Head of caudate nucleus (tissue), 42 donors: ENCODE data around the gene PALM3.

Experiments
- DNase-seq, 42 donors: peaks; one replicate each; pipeline versions ENCODE4 v3.0.0 to v3.0.0-alpha.2; 2020 to 2021; ENCODE audit warnings: mixed read lengths in 7 of 42
- intact Hi-C: fragments of 100-400 bp; cut with DNase I; formaldehyde crosslinking; loops from one replicate; pipeline ENCODE4 v1.15.0; 2022

PALM3 gene, protein sequence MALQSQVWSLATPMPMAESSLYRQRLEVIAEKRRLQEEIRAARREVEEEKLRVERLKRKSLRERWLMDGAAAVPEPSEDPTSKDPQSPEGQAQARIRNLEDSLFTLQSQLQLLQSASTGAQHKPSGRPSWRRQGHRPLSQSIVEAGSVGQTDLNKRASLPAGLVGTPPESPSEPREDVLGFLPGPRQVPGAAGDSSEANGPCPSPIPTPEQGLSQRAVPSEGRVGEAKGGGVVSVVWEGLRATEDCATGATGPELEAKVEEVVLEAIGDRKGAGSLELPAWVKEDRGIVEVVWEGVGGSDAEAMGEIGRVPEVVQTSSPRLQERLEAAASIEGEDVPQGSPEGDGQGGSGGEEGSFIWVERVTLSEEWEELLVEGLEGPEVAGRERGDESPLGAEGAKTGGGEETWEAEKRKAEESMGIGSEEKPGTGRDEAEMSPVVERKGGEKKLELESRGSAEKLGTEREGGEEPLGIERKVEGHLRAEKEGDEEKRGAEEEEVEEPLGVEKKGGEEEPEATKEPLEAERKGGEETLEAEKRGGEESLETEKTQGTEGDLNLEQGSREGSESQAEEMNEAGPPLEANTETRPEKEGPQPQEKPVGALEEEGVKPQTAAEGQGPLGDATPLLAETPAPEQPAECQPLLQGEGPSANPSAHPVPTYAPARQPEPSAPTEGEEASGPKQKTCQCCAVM

DNA sequence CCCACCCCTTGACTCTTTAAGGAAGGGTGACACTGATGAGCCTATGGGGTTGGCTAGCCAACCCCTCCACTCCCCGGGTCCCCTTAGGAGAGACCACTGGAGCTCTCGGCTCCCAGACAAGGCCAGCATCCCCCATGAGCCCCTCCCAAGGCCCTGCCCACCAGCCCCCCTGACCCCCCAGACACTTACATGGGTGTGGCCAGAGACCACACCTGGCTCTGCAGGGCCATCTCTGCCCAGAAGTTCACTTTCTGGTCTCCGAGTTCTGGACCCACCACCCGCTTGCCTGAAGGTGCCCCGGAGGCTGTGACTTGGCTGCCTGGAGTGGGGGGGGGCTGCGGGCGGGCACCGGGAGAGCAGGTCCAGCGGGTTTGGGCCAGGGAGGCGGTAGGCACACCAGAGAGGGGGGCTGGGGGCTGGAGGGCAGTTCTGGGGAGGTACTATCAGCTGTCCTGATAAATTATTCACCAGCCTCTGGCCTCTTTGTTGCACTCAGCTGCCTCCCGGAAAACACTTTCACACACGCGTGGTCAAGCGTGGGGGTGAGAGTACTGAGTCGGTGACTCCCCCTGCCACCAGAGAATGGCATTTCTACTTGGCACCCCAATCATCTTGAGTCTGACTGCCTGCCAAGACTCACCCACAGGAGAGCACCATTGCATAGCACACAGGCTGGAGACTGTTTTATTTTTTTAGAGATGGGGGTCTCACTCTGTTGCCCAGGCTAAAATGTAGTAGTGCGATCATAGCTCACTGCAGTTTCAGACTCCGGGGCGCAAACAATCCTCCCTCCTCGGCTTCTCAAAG is at the start of gene PALM3:
TSS of gene PALM3 (minus strand) at position 326 of the 807 bp plus-strand sequence. CDS start at position 230, 96 bp downstream.
- no peak for DNase-seq
- intact Hi-C loops: no loop called here

DNA sequence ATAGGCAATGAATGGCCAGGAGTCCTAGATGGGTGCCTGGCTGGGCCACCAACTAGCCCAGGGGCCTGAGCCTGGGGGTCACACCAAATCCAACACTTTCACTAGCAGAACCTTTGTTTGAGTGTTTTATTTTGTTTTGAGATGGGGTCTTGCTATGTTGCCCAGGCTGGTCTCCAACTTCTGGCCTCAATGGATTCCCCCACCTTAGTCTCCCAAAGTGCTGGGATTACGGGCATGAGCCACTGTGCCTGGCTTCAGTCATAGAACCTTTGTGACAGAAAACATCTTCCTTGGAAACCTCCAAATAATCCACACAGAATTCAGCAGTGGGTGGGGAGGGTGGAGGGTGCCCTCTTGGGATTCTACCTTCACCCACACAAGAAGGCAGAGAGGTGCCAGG is 49.6 kb upstream of the PALM3 start:
- peak in 3 of 42 donors; percentile 44 to 63 (median 45) for DNase-seq
- intact Hi-C loops: no loop called here

DNA sequence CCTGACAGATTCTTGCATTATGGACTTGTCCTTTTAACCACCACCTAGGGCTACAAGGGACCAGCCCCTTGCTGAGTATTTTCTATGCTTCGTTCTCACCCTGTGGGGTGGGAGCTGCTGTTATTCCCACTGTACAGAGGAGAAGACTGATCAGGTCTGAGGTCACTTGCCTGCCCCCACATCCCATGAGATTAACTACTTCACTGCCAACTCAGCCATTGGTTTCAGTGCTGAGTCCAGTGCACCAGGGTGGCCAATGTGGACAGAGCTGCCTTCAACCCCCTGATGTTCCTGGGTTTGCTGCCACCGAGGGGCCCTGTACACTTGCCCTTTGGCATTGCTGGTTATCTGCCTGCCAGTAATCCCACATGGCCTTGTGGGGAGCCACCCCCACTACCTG is 48.8 kb upstream of the PALM3 start:
- intact Hi-C loops: no loop called here
- no peak for DNase-seq

DNA sequence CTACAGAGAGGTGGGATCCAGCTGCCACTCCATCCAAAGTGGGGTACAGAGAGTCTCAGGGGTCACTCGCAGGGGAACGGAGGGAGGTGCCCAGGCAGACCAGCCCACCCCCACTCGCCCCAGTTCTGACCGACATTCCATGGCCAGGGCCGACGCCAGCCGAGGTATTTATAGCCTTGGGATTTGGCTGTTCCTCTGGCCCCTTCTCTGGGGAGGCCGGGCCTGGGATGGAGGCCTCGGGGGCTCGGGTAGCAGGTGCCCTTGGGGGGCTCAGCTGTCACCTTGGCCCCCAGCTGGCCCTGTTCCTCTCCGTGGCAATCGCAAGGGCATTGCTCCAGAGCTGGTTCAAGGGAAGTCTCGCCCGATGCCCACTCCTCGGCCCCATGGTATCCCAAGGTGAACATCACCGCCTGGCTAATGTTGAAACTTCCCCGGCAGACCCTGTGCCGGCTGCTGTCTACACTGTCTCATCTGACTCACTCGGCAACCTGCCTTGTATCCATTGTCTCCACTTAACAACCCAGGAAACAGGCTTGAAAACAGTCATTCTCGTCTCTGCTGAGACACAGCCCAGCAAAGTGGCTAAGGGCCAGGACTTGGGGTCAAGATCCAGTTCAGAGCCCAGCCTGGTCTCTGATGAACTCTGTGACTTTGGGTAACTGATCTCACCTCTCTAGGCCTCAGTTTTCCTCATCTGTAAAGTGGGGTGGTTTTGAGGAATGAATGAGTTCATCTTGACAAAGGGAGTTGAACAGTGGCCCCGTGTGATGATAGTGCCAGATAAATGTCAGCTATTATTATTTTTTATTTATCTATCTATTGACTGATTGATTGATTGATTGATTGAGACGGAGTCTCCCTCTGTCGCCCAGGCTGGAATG is 45.9 kb upstream of the PALM3 start:
- intact Hi-C loops: no loop called here
- peak in 4 of 42 donors; percentile 13 to 63 (median 34) for DNase-seq

DNA sequence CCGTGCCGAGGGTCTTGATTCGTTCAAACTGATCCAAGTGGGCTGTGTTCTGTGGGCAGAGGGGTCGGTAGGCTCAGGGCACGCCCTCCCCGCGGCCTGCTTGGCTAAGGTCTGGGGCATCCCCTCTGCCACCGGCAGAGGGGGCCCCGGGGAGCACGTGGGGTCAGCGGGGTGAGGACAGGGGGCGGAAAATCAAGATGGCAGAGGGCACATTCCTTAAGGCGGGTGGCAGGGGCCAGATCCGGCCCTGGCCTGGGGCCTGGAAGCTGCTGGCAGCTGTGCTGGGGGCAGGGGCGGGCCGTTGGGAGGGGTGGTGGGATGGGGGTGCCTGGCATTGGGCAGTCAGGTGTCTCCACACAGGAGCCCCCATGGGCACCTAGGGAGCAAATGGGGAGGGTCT is 45.0 kb upstream of the PALM3 start:
- intact Hi-C loops: no loop called here

DNA sequence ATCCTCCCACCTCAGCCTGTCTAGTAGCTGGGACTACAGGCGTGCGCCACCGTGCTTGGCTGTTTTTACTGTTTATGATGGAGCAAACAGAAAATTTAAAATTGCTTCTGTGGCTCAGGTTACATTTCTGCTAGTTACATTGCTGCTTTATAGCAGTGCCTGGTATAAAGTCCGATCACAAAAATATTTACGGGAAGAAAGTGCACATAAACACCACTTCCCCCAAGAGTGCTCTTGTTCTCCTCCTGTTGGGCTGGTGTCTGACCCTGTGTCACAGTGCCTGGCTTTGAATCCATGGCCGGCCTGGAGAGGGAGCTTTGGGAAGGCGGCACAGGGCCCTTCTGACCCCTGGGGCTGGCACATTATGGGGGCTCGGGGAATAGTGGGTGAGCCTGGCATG is 43.8 kb upstream of the PALM3 start:
- intact Hi-C loops: no loop called here

More for the DNA sequence above, 45.0 kb upstream of the PALM3 start:
- no peak for DNase-seq

DNA sequence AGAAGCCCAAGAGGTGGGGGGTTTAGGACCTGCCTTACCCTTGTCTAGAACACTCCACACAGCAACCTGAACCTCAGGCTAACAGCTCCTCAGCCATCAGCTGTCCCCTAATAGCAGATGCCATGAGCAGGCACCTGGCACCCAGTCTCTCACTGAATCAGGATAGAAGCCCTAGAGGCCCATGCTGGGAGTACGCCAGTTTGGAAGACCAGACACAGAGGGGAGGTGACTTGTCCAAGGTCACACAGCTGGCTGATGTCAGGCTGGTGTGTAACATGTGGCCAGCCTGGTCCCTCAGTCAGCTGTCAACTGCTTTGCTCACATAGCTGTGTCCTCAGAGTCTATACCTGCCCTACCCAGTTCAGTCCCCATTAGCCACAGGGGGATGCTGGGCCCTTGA is 41.4 kb upstream of the PALM3 start:
- intact Hi-C loops: no loop called here
- no peak for DNase-seq

More for the DNA sequence above, 43.8 kb upstream of the PALM3 start:
- no peak for DNase-seq

DNA sequence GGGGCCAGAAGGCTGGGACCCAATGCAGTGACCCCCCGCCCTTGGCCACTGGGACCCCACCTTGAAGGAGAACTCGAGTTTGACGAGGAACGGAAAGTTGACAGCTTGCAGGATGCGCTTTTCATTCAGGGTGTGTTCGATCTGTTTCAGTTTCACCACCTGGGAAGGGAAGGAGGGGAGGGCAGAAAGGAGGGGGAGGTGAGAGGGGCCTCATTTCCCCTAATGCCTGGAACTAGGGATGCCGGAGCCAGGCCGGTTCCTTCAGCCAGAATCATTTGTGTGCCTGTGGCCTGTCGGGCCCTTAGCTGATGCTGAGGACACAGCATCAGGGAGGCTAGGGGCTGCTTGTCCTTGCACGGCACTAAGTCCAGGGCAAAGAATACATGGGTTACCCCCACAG is 40.9 kb upstream of the PALM3 start:
- no peak for DNase-seq
- intact Hi-C loops: no loop called here

DNA sequence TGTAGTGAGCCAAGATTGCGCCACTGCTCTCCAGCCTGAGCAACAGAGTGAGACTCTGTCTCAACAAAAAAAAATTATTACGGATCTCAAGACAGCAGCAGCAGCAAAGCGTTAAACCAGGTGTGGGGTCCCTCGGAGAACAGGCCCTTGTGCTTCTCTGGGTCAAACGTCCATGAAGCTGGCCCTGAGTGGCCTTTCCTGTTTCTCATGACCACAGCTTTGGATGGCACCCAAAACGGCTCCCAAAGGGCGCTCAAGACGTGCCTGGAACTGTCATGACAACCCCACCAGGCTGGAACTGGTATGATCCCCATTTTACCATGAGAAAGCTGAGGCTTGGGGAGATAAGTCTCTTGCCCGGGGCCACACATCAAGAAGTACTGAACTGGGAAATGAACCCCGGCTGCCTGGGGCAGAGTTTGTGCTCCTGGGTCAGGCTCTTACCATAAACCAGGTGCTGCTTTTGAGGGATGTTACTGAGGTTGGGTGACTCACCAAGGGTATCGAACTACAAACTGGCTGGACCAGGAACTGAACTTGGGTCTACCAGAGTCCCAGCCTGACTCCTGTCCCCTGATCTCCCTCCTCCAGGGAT is 40.3 kb upstream of the PALM3 start:
- intact Hi-C loops: no loop called here

DNA sequence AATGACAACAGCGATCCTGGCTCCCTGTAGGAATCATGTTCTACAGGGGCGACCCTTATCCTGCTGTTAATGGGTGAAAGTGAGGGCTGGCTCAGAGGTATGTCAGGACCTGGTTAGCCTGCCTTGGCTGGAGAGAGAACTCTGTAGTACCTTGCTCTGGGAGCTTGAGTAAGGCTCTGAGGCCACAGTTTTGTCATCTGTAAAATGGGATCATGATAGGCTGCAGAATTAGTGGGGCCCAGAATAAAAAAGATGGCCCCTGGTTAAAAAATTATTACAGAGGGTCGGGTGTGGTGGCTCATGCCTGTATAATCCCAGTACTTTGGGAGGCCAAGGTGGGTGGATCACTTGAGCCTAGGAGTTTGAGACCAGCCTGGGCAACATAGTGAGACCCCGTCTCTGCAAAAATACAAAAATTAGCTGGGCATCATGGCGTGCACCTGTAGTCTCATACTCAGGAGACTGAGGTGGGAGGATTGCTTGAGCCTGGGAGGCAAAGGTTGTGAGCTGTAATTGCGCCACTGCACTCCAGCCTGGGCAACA is 39.2 kb upstream of the PALM3 start:
- intact Hi-C loops: no loop called here
- DNase-seq: no peak

More for the DNA sequence above, 40.3 kb upstream of the PALM3 start:
- DNase-seq: no peak

DNA sequence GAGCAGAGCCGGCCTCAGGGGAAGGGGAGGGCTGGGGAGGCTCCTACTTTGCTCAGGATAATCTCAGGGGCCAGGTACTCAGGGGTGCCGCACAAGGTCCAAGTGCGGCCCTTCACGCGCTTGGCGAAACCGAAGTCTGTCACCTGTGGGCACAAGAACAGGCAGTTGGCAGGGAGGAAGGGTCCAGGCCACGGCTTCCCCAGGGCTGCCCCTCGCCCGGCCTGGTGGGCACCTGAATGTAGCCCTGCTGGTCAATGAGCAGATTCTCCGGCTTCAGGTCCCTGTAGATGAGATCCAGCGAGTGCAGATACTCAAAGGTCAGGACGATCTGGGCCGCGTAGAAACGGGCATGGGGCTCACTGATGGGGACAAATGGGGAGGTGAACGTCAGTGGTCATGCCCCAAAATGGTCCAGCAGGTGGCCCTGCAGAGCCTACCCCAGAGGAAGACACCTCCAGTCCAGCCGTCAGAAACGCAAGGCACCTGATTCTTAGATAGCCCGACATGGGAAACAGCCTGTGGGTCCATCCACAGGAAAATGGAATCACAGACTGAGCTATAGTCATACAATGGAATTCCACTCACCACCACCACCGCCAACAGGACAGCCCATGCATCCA is 35.8 kb upstream of the PALM3 start:
- no peak for DNase-seq
- intact Hi-C loops: no loop called here

DNA sequence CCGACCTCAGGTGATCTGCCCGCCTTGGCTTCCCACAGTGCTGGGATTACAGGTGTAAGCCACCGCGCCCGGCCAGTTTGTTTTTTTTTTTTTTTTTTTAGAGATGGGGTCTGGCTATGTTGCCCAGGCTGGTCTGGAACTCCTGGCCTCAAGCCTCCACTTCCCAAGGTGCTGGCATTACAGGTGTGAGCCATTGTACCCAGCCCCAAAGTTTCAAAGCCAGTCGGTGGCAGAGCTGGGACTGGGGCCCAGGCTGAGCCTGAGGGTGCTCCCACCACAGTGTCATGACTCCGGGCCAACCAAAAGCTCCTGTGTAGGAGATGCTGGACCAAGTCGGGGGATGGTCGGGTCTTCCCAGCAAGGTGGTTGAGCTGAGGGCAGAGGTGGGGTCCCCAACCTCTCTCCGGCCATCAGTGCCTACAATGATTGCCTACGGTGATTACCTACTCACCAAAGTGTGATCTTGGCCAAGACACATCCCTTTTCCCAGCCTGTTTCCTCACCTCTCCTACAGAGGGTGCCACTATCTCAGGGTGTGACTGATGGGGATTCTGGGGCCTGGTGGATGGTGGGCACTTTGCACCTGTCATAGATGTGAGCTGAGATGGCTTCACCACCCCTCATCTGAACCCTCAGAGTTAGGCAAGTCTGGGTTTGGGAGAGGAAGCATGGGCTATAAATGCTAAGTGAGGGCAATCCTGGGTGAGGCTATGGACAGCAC is 34.6 kb upstream of the PALM3 start:
- intact Hi-C loops: no loop called here
- no peak for DNase-seq

DNA sequence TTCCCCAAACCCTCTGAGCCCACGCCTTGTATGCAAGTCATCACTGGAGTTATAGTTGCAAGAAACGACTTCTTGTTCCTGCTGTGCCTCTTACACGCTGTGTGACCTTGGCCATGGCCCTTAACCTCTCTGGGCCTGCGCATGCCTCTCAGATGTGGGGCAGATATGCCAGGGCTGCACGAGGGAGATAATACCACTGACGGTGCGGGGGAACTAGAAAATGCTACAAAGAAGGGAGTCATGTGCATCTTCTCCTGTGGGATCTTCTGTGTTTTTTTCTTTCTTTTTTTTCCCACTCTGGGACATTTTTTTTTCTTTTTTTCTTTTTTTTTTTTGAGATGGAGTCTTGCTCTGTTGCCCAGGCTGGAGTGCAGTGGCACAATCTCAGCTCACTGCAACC is 33.0 kb upstream of the PALM3 start:
- no peak for DNase-seq
- intact Hi-C loops: no loop called here

DNA sequence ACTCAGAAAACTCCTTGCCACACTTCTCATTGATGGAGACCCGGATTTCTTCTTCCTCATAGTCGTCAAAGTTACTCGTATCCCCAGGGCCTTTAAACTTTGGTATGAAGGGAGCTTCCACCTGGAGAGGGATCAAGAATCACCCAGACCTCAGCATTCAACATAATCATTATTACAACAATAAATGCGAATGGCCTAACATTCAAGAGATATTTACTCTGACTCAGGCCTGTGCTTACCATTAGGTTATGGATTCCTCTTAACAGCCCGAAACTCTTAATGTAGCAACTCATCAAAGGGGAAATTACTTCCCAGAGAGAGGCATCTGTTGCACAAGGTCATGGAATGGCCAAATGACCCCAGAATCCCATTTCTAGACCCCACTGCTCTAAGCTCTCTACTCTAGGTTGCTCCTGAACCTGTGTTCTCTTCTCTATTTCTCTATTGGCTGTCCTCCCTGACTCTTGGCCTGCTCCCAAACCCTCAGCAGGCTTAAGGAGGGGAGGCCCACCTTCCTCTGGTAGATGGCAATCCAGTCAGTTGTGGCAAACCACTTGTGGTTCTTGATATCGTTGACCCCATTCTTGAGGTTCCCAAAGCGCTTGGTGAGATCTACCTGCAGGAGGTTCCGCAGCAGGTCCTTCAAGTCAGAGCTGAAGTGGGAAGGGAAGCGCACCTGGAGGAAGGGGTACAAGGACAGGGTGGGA is 31.4 kb upstream of the PALM3 start:
- intact Hi-C loops: no loop called here
- DNase-seq: no peak

DNA sequence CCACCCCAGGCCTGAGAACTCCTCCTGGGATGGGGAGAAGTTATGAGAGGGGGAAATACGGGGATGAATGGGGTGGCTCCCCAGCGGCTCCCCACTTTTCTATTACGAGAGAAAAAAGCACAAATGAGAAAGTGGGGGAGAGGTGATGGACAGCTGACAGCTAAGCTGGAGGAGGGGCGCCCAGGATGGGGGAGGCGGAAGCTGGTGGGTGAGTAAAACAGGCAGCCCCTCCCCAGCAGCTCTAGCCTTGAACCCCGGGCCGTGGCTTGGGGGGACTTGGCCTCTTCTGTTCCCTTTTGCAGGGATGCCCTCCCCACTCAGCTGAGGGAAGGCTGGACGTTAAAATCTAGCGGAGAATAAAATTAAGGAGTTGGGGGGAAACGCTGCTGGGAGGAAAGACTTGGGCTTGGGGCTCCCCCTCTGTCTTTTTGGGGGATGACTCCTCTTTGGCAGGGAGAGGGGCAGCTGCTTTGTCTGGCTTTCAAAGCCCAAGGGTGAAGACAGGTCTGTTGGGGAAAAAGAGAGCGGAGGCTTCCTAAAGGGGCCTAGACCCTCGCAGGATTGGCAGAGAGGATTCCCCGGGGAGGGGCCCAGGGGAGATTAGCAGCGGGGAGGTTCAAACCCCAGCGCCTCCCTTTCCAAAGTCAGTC is 30.1 kb upstream of the PALM3 start:
- intact Hi-C loops: no loop called here
- peak in 1 of 42 donors; percentile 37 for DNase-seq
